Hematopoietic multipotent progenitor cell treated with erythropoietin and hydrocortisone succinate and interleukin-3 and kit ligand, for 6 days (in vitro differentiated cells): ENCODE measurements around the gene C17orf100.

Experiments used
- DNase-seq: peaks from one replicate; pipeline ENCODE4 v3.0.0-alpha.2; 2015

Gene C17orf100

DNA sequence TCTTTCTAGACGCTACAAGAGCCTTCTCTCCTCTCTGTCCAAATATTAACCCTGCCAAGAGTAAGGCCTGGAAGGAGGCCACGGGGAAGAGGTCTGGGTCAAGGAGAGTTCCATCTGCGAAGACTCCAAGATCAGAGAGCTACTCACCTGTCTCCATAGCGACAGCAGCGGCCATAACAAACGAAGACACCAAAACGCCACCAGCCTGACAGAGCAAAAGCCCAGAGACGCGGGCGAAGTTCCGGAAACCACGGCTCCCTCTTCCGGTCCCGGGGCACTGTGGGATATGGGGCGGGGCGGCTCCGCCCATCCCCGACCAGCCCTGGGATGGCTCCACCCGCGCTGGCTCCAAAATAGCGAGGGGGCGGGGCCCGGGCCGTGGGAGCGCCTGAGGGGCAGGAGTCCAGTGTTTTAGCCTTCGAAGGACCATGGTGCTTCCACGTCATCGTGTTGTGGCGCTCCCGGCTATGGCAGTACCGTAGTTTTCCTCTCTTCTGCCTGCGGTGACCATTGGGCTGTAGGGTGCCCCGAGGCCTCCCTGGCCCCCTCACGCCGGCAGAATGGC is at the start of gene C17orf100, which contains the start of gene MED31:
C17orf100 (plus strand) TSS at position 409 of the 565 bp plus-strand sequence; CDS start at position 561, 152 bp downstream.
MED31 (minus strand) TSS at position 252 of the 565 bp plus-strand sequence; CDS start at position 175, 77 bp downstream.
- DNase-seq, result peak; percentile 97

DNA sequence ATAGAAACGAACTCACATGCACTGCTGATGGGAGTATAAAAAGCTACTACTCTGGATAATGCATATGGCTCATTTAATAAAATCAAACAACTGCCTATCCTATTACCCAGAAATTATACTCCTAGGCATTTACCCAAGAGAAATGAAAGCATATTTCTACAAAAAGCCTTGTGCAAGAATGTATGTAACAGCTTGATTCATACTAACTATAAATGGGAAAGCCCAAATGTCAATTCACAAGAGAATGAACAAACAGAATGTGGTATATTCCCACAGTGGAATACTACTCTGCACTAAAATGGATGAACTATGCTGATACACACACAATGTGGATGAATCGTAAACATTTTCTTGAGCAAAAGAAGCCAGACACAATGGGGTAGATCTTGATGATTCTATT is 49.4 kb upstream of the C17orf100 start:
- no peak for DNase-seq

DNA sequence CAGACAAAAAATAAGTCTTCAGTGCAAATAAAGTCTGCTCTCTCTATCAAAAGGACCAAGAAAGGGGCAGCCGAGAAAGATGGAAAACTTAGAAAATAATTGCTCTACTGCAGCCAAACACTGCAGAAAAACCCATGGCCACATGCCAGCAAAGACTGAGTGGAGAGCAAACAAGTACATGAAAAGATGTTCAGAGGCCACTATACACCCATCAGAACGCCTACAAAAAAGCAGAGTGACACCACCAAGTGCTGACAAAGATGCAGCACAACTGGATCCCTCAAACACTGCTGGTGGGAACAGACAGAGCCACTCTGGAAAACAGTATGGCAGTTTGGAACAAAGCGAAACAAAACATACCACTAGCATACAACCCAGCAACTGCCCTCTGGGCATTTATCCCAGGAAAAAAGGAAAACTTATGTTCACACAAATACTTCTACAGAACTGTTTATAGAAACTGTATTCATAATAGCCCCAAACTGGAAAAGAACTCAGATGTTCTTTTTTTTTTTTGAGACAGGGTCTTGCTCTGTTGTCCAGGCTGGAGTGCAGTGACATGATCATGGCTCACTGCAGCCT is 47.7 kb upstream of the C17orf100 start:
- DNase-seq, result no peak

DNA sequence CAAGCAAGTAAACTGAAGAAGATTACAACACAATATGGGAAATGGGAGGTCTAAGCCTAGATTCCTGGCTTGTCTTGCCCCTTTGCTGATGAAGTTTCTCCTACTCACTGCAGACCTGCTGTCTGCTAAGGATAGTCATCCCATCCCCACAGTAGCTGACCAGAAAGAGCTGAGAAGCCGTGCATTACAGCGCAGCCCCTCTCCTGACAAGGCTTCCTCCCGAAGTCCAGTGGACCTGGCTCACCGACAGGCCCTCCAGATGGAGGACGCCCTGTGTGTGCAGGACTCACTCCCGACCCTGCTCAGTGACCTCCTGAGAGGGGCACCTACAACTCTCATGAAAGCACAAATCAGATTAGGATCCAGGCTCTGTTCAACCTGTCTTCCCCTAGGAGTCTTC is 46.4 kb upstream of the C17orf100 start:
- no peak for DNase-seq

DNA sequence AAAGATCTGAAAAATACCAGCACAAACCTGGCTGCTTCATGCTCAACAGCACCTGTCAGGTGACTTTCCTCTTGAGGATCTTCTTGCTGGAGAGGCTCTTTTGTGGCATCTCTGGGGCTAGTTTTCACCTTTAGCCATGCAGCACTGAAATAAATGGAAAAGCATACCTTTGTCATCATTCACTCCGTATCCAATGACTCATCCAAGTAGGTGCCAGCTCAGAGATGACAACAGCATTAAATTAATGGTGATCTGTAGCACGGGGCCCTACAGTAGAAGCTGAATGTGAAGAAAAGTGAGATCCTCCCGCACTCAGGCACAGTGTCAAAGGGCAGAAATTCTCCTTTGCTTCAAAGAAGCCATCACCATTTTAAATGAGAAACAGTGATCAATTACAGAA is 43.2 kb upstream of the C17orf100 start:
- DNase-seq, result no peak

DNA sequence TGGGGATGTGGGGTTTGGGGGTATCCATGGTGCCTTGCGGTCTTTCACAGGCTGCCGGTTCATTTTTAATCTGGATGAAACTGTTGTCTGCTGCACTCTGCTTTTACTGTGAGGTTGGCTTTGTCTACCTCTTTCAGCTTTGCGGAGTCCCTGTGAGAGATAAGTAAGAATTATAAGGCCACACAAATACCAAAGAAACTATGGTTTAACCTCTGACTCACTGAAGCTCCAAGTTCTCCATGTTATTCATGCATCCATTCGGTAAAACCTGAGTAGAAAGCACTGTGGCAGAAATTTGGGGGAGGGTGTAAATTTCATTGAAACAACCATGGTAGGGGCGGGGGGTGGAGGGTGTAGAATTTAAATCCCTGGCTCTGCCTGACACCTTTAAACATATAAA is 41.6 kb upstream of the C17orf100 start:
- no peak for DNase-seq

DNA sequence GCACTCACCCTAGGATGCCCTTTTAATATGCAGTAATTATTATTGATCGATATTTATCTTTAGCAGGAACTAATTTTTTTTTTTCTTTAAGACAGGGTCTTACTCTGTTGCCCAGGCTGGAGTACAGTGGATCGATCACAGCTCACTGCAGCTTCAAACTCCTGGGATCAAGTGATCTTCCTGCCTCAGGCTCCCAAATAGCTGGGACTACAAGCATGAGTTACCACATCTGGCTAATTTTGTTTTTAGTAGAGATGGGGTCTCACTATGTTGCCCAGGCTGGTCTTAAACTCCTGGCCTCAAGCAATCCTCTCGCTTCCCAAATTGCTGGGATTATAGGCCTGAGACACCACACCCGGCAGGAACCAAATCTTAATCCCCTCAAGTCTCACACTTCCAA is 40.3 kb upstream of the C17orf100 start:
- DNase-seq, result no peak

DNA sequence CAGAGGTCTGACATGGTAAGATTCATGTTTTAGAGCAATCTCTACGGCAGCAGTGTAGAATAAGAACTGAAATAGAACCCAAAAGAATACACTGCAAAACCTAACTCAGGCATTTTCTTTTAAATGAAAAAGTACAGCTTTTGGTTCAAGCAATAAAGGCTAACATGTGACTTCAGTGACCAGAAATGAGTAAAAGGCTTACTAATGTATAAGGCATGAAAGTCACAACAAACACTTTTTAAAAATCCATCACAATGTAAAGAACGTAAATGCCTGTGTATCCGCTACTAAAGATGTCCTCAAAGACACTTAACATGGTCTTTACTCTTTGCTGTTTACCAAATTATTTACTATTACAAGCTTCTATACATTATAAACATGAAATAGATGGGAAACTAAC is 27.6 kb upstream of the C17orf100 start:
- DNase-seq, result no peak

DNA sequence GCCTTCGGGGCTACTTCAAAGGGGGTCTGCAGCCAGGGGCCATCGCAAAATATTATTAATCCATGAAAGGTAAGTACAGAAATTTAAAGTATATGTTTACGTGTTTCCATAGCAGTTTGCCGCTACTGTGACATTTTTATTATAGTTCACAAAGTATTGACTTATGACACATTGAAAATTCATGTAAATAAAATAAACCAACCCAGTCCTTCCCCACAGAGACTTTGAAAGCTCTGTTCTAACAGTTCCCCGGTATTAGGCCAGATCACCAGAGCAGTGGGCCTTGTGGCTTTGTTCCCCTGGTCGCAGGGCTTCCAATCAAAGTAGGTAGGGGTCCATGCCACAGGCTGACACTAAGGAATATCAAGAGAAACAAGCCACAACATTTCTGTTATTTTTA is 24.9 kb upstream of the C17orf100 start:
- DNase-seq, result no peak

DNA sequence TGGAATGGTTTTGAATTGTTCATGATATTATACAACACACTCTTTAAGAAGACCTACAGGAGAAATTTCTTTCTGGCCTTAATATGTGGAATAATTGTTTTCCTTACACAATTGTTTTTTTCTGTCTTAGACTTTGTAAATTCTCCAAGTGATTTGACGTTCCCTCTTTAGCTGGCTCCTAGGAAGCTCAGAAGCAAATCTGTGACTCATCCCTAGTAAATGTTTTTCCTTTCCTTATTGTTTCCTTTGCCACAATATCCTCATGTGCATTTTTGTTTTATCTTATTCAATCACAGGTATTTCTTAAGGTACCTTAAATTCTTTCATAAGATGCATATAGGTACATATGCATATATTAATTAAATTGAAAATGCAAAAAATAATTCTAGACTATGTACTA is 24.5 kb upstream of the C17orf100 start:
- DNase-seq, result no peak

DNA sequence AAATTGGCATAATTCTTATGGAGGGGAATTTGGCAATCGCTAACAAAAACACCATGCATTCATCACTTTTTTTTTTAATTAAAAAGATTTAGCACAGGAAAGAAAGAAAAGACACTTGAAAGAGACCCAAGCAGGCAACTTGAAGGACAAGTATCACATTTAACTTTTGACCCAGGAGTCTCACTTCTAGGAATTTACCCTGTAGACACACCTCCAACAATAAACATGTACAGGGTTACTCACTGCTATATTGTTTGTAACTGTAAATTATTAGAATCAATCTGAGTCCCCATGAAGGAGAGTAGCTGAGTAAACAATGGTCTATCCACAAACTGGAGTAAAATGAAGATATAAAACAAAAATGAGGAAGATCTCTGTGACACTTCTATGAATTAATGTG is 21.2 kb upstream of the C17orf100 start:
- no peak for DNase-seq

DNA sequence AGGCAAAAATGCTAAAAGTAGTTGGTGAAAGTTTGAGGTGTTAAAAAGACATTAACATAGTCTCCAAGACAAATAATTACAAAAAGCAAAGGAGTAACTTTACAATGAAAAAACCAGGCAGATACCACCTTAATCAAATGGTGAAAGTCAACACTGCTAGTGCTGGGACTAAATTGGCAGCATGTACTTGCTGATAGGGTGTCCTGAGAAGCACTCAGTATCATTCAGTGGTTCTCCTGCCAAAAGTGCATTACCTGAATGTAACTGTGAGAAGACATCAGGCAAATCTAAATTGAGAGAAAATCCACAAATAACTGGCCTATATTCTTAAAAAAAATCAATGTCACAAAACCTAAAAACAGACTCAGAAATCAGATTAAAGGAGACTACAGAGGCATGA is 19.0 kb upstream of the C17orf100 start:
- DNase-seq, result no peak

DNA sequence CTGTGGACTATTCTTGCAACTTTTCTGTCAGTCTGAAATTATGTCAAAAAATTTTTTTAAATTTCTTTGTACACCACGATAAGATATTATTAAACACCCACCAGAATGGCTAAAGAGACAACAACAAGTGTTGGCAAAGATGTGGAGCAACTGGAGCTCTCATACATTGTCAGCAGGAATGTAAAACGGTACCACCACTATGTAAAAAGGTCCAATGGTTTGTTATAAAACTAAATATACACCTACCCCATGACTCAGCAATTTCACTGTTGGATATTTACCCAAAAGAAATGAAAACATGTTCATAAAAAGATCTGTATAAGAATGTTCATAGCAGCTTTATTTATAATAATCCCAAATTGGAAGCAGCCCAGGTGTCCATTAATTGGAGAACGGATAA is 18.3 kb upstream of the C17orf100 start:
- no peak for DNase-seq

DNA sequence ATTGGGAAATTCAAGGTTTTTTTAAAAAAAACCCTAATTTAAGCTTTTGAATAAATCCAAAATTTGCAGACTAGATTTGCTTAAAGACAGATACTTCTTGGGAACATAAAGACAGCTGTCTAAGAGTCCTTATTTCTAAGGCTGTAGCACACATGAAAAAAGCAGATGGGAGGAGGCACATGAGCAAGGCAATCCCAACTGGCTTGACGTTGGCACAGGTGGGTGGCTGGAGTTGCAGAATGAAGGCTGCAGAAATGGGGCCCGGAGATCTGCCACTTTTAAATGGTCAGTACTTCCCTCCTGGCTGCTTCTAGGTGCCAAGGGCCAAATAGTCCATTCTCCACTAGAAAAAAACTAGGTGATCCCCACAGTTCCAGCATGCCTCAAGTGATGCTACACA is 15.5 kb upstream of the C17orf100 start:
- no peak for DNase-seq

DNA sequence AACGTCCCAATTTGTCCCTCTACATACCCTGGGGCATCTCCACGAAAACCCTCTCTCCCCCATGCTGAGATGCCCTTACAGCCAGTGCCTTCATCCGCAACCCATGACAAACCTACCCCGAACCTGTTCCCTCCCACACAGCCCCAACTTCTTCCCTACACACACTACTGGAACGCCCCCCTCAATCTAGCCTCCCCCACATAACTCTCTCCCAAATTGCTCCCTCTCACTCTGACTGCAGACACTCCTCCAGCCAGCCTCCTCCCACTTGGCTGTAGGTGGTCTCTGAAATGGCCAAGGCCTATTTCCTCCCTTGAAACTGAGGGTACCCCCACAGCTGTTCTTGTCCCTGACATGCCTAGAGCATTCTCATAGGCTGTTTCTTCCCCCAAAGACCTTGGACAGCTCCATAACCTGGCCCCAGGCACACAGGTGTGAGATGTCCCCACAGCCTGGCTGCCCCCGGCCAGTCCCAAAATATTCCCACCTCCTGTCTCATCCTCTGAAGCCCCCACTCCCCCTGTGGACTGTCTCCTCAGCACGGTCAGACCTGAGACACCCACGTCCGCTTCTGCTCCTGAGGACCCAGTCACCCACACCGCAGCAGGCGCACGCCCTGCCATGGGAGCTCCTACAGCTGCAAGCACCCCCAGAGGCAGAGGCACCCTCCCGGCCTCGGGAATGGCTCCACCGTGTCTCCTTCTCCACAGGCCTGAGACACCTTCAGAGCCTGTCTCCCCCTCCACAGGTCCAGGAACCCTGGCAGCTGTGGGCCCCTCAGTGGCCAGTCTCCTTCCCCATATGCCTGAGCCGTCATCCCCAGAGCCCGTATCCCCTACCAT is 14.7 kb upstream of the C17orf100 start:
- no peak for DNase-seq

DNA sequence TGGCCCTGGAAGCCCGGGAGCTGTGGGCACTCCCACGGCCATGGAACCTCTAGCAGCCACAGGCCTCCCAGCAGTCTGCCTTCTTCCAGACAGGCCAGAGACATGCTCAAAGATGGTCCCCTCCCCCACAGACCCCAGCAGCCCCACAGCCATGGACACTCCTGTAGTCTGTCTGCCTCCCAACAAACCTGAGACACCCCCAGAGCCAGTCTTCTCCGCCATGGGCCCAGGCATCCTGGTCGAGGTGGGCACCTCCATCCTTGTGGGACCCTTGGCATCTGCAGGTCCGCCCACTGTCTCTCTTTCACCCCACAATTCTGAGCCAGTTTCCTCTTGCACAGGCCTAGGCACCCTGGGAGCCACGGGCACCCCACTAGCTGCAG is 14.1 kb upstream of the C17orf100 start:
- no peak for DNase-seq

DNA sequence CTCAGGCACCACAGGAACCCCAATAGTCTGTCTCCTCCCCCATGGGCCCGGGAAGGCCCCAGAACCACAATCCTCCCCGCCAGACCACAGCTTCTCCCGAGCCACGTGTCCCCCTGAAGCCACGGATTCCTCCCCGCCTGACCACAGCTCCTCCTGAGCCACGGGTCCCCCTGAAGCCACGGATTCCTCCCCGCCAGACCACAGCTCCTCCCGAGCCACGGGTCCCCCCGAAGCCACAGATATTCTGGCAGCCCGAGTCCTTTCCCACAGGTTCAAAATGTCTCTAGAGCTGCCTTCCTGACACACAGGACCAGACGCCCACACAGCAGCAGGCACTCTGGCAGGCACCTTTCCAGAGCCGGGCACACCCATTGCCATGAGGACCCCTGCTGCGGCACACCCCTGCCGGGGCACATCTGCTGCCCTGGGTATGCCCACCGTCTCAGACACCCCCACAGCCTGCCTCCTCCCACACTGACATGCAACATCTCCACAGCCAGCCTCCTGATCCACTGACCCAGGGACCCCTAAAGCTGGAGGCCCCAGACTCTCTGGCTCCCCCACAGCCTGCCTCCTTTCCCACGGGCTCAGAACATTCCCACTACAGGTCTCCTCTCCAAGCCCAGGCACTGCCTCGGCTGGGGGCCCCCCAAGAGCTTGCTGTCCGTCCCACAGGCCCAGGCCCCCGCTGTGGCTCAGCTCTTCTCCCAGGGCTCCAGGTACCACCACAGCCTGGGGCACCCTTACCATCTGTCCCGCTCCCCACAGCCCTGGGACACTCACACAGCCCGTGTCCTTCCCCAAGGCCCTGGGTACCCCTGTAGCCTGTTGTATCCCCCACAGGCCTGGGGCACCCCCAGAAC is 13.3 kb upstream of the C17orf100 start:
- DNase-seq, result peak; percentile 73

DNA sequence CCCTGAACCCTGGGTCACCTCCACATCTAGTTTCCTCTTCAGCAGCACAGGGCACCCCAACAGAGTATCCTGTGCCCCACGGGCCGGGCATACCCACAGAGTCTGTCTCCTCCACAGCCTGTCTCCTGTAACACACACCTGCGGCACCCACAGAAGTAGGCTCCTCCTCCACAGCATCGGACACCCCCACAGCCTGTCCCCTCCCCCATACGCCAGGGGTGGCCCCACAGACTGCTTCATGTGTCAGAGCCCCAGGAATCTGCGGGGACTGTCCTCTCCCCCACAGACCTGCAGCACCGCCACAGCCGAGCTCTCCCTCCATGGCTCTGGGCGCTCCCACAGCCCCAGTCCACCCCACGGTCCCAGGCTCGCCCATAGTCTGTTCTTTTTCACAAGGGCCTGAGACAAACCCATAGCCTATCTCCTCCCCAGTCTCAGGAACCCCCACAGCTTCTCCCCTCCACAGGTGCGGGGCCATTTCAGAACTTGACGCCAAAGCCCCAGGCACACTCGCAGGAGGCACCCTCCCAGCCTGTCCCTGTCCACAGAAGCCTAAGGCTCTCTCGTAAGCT is 12.5 kb upstream of the C17orf100 start:
- DNase-seq, result no peak

DNA sequence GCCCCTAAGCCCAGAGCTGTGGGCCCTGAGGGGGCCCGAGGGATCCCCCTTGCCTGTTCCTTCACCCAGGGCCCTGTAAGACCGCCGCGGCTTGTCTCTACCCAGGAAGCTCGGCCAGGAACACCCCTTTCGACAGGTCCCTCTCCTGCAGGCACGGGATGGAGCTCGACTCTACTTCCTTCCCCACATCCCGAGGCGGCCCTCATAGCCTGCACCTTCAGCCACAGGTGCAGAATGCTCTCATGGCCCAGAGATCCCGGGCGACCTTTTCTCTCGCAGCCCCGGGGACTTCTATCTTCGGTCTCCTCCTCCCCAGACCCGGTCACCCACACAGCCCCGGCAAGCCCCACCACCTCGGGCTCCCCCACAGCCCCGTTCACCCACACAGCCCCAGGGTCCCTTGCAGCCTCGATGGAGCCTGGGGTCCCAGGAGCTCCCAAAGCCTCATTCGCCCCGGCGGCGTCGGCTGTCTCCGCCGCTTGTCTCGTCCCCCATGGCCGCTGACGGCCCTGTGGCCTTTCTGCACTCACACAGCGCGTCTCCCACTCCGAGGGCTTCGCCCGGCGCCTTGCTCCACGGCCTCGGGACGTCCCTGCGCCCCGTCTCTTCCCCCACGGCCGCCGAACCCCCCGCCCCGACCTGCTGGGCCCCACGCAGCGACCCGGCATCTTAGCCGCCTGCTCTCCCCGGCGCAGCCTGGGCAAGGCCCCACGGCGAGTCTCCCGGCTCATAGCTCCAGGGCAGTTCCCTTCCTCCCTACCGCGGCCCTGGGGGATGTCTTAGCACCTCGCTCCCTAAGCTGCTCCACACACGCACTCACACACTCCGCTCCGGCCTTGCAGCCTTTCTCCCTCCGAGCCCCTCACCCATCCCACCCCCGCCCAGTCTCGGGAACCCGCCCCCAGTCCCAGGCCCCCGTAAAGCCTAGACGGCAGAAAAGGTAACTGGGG is 11.7 kb upstream of the C17orf100 start:
- DNase-seq, result peak; percentile 64

DNA sequence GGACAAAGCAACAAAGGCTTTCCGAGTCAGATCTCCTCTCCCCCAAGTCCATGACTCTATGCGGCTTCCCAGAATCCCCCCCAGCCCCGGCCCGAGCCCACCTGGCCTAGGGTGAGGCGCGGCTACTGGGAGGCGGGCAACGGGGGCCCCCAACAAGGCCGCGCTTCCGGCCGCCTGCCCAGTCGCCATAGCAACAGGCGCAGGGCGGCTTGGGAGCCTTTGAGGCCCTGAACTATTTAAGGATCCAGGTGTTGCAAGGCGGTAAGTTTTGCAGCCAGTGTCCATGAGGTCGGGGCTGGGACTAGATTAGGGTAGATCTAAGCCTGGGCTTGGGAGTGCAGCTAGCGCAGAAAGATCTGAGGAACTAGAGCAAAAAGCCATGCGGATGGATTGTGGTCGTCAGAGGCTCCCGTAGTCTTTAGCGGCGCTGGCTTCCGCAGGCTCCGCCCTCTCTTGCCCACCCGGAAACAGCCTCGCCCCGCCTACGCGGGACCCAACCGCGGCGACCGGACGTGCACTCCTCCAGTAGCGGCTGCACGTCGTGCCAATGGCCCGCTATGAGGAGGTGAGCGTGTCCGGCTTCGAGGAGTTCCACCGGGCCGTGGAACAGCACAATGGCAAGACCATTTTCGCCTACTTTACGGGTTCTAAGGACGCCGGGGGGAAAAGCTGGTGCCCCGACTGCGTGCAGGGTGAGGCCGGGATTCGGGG is 10.9 kb upstream of the C17orf100 start, which contains the start of the genes KIAA0753 and TXNDC17:
KIAA0753 (minus strand) TSS at position 176 of the 711 bp plus-strand sequence. CDS start 5,608 bp downstream, outside the sequence.
TXNDC17 (plus strand) TSS at position 525 of the 711 bp plus-strand sequence; CDS start at position 548, 23 bp downstream.
- DNase-seq, result peak; percentile 94
